Subcutaneous adipose tissue (tissue), 4 donors: ENCODE measurements around the gene ANKRD1. TPM values are rescaled to one million over a fixed set of nuclear protein-coding genes. Genes with fewer than 3 reads are reported as not detected.

Experiments used
- CTCF ChIP-seq: fragments of 450-650 bp; IDR thresholded peaks from one replicate; pipeline ENCODE4 v1.5.1; 2016; ENCODE audit warnings: low read depth, mild to moderate bottlenecking, control low read depth, antibody characterized with exemption, moderate library complexity
- total RNA-seq, 4 donors: library from RNA; depleted of rRNA; stranded (reverse); fragments of >200 nt; gene quantifications; one replicate each; pipeline ENCODE4 v1.1.0, GENCODE V29; 2016

The ANKRD1 gene
- total RNA-seq, 4 donors from 2014 or later, result not detected

GRCh38 chr10:90930070-90930837 is 9.4 kb upstream of the ANKRD1 start:
- TF ChIP-seq CTCF, result no peak

GRCh38 chr10:90929179-90929578 is 8.3 kb upstream of the ANKRD1 start:
- no peak for TF ChIP-seq CTCF

GRCh38 chr10:90927293-90927692 is 6.4 kb upstream of the ANKRD1 start:
- TF ChIP-seq CTCF, result no peak

GRCh38 chr10:90925079-90926029 is 4.5 kb upstream of the ANKRD1 start:
- no peak for TF ChIP-seq CTCF

- TF ChIP-seq CTCF, result no peak
Observed at GRCh38 chr10:90924552-90924951, 3.7 kb upstream of the ANKRD1 start.

- TF ChIP-seq CTCF, result no peak
Observed at GRCh38 chr10:90923111-90923731, 2.3 kb upstream of the ANKRD1 start.

- no peak for TF ChIP-seq CTCF
Observed at GRCh38 chr10:90921906-90922305, 1.0 kb upstream of the ANKRD1 start.
